Measurements from ENCODE around the gene CRK.
"Not testable (repeated sequence)": the region's sequence is repeated elsewhere in the genome, so short reads cannot be mapped to it uniquely, and the experiment has no call there.

CRK gene

DNA sequence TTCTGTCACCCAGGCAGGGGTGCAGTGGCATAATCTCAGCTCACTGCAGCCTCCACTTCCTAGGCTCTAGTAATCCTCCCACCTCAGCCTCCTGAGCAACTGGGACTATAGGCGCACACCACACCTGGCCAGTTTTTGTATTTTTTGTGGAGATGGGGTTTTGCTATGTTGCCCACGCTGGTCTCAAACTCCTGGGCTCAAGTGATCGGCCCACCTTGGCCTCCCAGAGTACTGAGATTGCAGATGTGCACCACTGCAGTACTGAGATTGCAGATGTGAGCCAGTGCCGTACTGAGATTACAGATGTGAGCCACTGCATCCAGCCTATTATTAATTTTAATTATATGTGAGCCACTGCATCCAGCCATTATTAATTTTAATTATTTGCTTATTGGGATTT is 13.8 kb downstream of the CRK start:
- TF ChIP-seq GATA1 (IDR thresholded peaks at IDR 0.05; ENCODE audit: low read depth, low read length), result no peak
- TF ChIP-seq POLR2A (IDR thresholded peaks at IDR 0.05; ENCODE audit: low read length), result no peak
- no peak for DNase-seq

DNA sequence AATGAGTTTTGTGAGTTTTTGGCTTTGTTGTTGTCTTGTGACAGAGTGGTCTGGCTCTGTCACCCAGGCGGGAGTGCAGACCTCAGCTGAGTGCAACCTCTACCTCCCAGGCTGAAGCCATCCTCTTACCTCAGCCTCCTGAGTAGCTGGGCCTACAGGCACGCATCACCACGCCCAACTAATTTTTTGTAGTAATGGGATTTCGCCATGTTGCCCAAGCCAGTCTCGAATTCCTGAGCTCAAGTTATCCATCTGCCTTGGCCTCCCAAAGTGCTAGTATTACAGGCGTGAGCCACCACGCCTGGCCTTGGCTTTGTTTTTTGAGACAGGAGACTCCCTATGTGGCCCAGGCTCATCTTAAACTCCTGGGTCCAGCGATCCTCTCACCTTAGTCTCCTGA is 15.1 kb downstream of the CRK start:
- no peak for DNase-seq
- TF ChIP-seq POLR2A (IDR thresholded peaks at IDR 0.05; ENCODE audit: low read length) (no peak), GATA1 (IDR thresholded peaks at IDR 0.05; ENCODE audit: low read depth, low read length) (no peak)

GRCh38 chr17:1438593-1439083 is 17.4 kb downstream of the CRK start:
- DNase-seq, result peak; percentile 31 to 42
- TF ChIP-seq POLR2A (IDR thresholded peaks at IDR 0.05; ENCODE audit: low read length) (no peak), GATA1 (IDR thresholded peaks at IDR 0.05; ENCODE audit: low read depth, low read length) (no peak)

GRCh38 chr17:1435326-1435725 is 20.7 kb downstream of the CRK start:
- DNase-seq, result no peak
- no peak for TF ChIP-seq POLR2A (IDR thresholded peaks at IDR 0.05; ENCODE audit: low read length)
- no peak for TF ChIP-seq GATA1 (IDR thresholded peaks at IDR 0.05; ENCODE audit: low read depth, low read length)

GRCh38 chr17:1434150-1434549 is 21.9 kb downstream of the CRK start:
- no peak for DNase-seq

DNA sequence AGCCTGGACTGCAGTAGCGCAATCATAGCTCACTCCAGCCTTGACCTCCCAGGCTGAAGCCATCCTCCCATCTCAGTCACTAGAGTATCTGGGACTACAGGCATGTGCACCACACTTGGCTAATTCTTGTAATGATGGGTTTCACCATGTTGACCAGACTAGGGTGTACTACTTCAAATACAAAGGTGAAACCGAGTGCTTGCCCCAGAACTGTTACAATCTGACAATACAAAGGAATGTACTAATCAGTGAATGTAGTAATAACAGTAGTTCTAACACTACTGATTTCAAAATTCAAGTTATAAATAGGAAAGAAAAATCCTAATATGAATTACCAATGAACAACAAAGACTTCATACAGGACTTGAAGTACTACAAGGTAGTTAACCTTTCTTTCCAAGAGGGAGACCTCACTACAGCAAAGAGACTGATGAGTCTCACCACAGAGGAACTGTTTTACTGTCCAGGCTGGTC is 24.4 kb downstream of the CRK start:
- TF ChIP-seq POLR2A (IDR thresholded peaks at IDR 0.05; ENCODE audit: low read length), result no peak
- TF ChIP-seq GATA1 (IDR thresholded peaks at IDR 0.05; ENCODE audit: low read depth, low read length), result no peak
- no peak for DNase-seq

More at GRCh38 chr17:1434150-1434549, 21.9 kb downstream of the CRK start:
- TF ChIP-seq POLR2A (IDR thresholded peaks at IDR 0.05; ENCODE audit: low read length), result no peak
- no peak for TF ChIP-seq GATA1 (IDR thresholded peaks at IDR 0.05; ENCODE audit: low read depth, low read length)

DNA sequence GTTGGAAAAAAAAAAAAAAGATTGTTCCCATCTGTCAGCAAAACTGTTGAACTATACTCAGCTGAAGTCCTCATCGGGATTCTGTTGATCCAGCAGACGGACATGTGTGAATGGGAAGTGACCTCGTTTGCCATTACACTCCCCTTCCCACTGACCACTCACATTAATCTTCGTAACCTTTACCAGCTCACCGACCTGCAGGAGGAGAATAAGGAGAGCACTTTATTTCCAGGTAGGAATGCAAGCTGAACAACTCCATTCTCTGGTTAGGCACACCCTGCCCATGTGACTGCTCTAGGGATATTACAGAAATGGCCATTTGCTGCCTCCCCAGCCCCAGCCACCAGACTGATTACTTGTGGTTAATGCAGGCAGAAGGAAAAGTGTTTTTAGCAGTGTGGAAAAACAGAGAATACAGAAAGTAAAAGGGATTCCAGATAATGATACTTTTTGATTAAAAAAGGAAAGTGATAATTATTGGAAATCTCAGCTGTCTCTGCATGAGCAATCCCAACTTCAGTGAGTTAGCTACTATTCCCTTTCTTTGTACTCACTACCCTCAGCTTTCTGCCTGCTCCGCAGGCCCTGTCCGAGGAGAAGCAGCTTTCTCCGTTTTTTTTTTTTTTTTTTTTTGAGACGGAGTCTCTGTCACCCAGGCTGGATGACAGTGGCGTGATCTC is 32.4 kb downstream of the CRK start:
- no peak for DNase-seq

DNA sequence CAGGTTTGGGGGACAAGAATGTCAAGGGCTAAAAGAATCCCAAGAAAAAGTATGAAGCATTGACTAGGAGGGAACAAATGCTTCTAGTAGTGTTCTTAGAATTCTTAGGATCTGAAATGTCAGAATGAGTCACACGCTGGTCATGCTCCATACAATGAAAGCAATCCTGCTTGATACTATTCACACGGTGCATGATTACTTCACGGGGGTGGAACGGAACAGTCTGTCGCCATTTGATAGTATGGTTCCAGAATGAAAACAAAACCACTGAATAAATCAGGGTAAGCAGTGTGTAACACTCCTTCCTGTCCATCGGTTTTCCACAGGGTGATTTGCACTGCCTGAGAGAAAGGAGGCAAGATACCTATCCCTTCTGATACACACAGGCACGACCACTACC is 33.1 kb downstream of the CRK start:
- DNase-seq, result no peak
- TF ChIP-seq POLR2A (IDR thresholded peaks at IDR 0.05; ENCODE audit: low read length) (no peak), GATA1 (IDR thresholded peaks at IDR 0.05; ENCODE audit: low read depth, low read length) (no peak)

More for the DNA sequence above, 32.4 kb downstream of the CRK start:
- no peak for TF ChIP-seq POLR2A (IDR thresholded peaks at IDR 0.05; ENCODE audit: low read length)
- no peak for TF ChIP-seq GATA1 (IDR thresholded peaks at IDR 0.05; ENCODE audit: low read depth, low read length)

DNA sequence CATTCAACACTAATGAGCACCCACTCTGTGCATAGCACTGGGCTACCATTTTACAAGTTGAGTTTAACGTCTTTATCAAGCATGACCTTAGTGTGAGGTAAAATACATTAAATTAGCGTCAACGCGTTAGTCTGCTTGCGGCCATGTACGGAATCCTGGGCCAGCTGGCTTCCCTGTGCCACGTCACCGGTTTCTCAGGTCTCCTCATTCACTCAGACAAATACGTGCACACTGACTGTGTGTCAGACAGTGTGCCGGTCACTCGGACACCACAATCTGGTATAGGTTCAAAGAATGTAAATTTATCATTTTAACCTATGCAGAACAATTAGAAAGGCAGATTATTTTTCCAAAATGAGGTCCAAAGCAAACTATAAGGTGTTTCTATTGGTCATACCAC is 34.6 kb downstream of the CRK start:
- TF ChIP-seq GATA1 (IDR thresholded peaks at IDR 0.05; ENCODE audit: low read depth, low read length), result no peak
- no peak for TF ChIP-seq POLR2A (IDR thresholded peaks at IDR 0.05; ENCODE audit: low read length)
- DNase-seq, result no peak

DNA sequence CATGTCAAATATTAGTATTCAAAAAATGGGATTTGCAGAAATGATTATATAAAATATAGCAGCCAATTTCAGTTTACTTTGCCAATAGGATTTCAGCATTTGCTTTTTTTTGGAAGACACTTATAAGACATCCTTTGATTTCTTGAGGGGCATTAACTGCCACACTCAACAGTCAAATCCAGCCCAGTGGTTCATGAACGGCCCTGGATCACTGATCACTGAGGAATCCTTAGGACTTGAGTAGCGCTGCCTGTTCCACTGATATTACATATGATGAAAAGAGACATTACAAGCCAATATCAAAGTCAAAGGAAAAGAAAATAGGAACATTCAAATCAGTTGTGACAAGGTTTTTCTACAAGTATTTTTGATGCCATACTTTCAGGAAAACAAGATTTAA is 35.1 kb downstream of the CRK start:
- DNase-seq, result no peak
- no peak for TF ChIP-seq GATA1 (IDR thresholded peaks at IDR 0.05; ENCODE audit: low read depth, low read length)
- TF ChIP-seq POLR2A (IDR thresholded peaks at IDR 0.05; ENCODE audit: low read length), result no peak

DNA sequence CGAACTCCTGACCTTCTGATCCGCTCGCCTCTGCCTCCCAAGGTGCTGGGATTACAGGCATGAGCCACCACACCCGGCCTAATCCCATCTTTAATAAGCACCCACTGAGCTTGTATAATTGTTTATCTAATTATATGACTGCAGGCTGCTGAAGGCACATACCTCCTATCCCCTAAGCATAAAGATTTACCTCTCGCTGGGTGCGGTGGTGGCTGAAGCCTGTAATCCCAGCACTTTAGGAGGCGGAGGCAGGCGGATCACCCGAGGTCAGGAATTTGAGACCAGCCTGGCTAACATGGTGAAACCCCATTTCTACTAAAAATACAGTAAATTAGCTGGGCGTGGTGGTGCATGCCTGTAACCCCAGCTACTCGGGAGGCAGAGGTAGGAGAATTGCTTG is 35.9 kb downstream of the CRK start:
- DNase-seq, result no peak

GRCh38 chr17:1418476-1418875 is 37.6 kb downstream of the CRK start:
- DNase-seq, result not testable (repeated sequence)

More for the DNA sequence above, 35.9 kb downstream of the CRK start:
- TF ChIP-seq POLR2A (IDR thresholded peaks at IDR 0.05; ENCODE audit: low read length) (no peak), GATA1 (IDR thresholded peaks at IDR 0.05; ENCODE audit: low read depth, low read length) (no peak)

DNA sequence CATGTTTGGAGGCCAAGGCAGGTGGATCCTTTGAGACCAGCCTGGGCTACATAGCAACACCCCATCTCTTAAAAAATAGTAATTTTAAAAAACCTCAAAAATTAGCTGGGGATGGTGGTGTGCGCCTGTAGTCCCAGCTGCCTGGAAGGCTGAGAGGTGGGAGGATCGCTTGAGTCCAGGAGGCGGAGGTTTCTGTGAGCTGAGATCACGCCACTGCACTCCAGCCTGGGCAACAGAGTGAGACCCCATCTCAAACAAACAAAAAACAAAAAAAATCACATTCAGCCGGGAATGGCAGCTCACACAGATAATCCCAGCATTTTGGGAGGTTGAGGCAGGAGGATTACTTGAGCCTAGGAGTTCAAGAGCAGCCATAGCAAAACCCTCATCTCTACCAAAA is 39.6 kb downstream of the CRK start:
- TF ChIP-seq GATA1 (IDR thresholded peaks at IDR 0.05; ENCODE audit: low read depth, low read length) (no peak), POLR2A (IDR thresholded peaks at IDR 0.05; ENCODE audit: low read length) (no peak)
- no peak for DNase-seq

GRCh38 chr17:1414634-1415033 is 41.4 kb downstream of the CRK start:
- TF ChIP-seq POLR2A (IDR thresholded peaks at IDR 0.05; ENCODE audit: low read length) (no peak), GATA1 (IDR thresholded peaks at IDR 0.05; ENCODE audit: low read depth, low read length) (no peak)
- DNase-seq, result no peak

DNA sequence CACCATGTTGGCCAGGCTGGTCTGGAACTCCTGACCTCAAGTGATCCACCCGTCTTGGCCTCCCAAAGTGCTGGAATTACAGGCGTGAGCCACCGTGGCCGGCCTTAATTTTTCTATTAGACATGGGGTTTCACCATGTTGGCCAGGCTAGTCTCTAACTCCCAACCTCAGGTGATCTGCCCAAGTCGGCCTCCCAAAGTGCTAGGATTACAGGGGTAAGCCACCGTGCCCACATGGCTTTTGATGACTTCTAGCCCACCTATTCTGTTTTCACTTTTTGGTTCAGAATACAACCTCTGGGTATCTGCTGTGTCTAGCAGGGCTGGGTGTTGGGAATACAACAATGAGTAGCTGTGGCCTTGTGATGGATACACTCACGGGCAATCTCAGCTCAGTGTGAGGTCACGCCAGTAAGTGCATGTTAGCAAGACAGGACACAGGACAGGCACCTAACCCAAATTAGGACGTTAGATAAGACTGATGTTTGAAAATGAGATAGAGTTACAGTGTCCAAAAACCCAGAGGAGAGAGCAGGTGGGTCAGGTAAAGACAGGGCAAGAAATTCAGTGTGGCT is 41.9 kb downstream of the CRK start:
- TF ChIP-seq GATA1 (IDR thresholded peaks at IDR 0.05; ENCODE audit: low read depth, low read length), result no peak
- TF ChIP-seq POLR2A (IDR thresholded peaks at IDR 0.05; ENCODE audit: low read length), result no peak
- DNase-seq, result no peak

Measured in erythroblast (primary cell).